MM.1S (cell line): Measurements from ENCODE around the gene PMEPA1.

ENCODE experiments used
- DNase-seq: peaks from one replicate; pipeline ENCODE4 v3.0.0-alpha.2; 2015
- H2AFZ ChIP-seq: fragments of 300-600 bp; sonication (generic); 2 replicates; pipeline ENCODE4 v1.6.0; 2016; ENCODE audit warnings: antibody characterized with exemption, low read length
- H3F3A ChIP-seq: fragments of 300-600 bp; sonication (generic); 2 replicates; pipeline ENCODE4 v1.6.1; 2016; ENCODE audit warnings: mild to moderate bottlenecking, antibody characterized with exemption, low read length, moderate library complexity, mixed read lengths; ENCODE audit not compliant: insufficient read depth
- H3K27ac ChIP-seq: fragments of 300-600 bp; sonication (generic); 2 replicates; pipeline ENCODE4 v1.5.1; 2016; ENCODE audit warnings: mild to moderate bottlenecking, low read length
- H3K27me3 ChIP-seq: fragments of 300-600 bp; sonication (generic); replicated peaks from 2 replicates; pipeline ENCODE4 v1.6.0; 2016; ENCODE audit warnings: low read length; ENCODE audit not compliant: insufficient read depth
- H3K36me3 ChIP-seq: fragments of 300-600 bp; sonication (generic); replicated peaks from 2 replicates; pipeline ENCODE4 v1.6.1; 2016; ENCODE audit warnings: mild to moderate bottlenecking, low read length, mixed read lengths; ENCODE audit not compliant: insufficient read depth
- H3K4me1 ChIP-seq: fragments of 300-600 bp; sonication (generic); 2 replicates; pipeline ENCODE4 v1.6.1; 2016; ENCODE audit warnings: low read length, mixed read lengths
- H3K4me2 ChIP-seq: fragments of 300-600 bp; sonication (generic); 2 replicates; pipeline ENCODE4 v1.6.0; 2016; ENCODE audit warnings: low read depth, low read length
- H3K4me3 ChIP-seq: fragments of 300-600 bp; sonication (generic); 2 replicates; pipeline ENCODE4 v1.5.1; 2016; ENCODE audit warnings: low read length, mixed read lengths
- H3K79me2 ChIP-seq: fragments of 300-600 bp; sonication (generic); 2 replicates; pipeline ENCODE4 v1.6.1; 2016; ENCODE audit warnings: mixed run types, low read length, mixed read lengths
- H3K9ac ChIP-seq: fragments of 300-600 bp; sonication (generic); 2 replicates; pipeline ENCODE4 v1.6.1; 2016; ENCODE audit warnings: low read length, mixed read lengths
- H3K9me2 ChIP-seq: fragments of 300-600 bp; sonication (generic); replicated peaks from 2 replicates; pipeline ENCODE4 v1.6.1; 2016; ENCODE audit warnings: mild to moderate bottlenecking, low read length, mixed read lengths; ENCODE audit not compliant: insufficient read depth
- H3K9me3 ChIP-seq: fragments of 300-600 bp; sonication (generic); replicated peaks from 2 replicates; pipeline ENCODE4 v1.6.1; 2016; ENCODE audit warnings: mild to moderate bottlenecking, low read length, mixed read lengths; ENCODE audit not compliant: insufficient read depth
- H4K20me1 ChIP-seq: fragments of 300-600 bp; sonication (generic); 2 replicates; pipeline ENCODE4 v1.6.1; 2016; ENCODE audit warnings: mild to moderate bottlenecking, low read length, moderate library complexity, mixed read lengths; ENCODE audit not compliant: insufficient read depth
- CTCF ChIP-seq: fragments of 300-600 bp; sonication (generic); IDR thresholded peaks from 2 replicates; pipeline ENCODE4 v1.5.1; 2016; ENCODE audit warnings: antibody characterized with exemption, low read length, mixed read lengths
- EZH2 ChIP-seq: fragments of 300-600 bp; sonication (generic); optimal IDR thresholded peaks from 2 replicates; pipeline ENCODE3; 2017; ENCODE audit warnings: low read depth, mild to moderate bottlenecking, antibody characterized with exemption, low read length, mixed read lengths
- EZH2phosphoT487 ChIP-seq: fragments of 300-600 bp; sonication (generic); IDR thresholded peaks from 2 replicates; pipeline ENCODE4 v1.6.1; 2018; ENCODE audit warnings: antibody characterized with exemption, low read length

Gene PMEPA1

GRCh38 chr20:57683287-57683686 is 26.5 kb downstream of the PMEPA1 start:
- Histone ChIP-seq H3K9me3 (no peaks in the 10 kb centered on the region), H3K9ac (peak overlapping the region; percentile 83), H4K20me1 (no peaks in the 10 kb centered on the region), H3K36me3 (no peaks in the 10 kb centered on the region), H3K27ac (peak overlapping the region; percentile 98), H3K9me2 (no peaks in the 10 kb centered on the region), H3F3A (peaks cover 58% of the 10 kb centered on the region), H3K79me2 (no peaks in the 10 kb centered on the region), H3K4me1 (peaks cover 52% of the 10 kb centered on the region), H3K4me3 (peak overlapping the region; percentile 57), H3K4me2 (peak overlapping the region; percentile 93), H2AFZ (peak overlapping the region; percentile 49), H3K27me3 (no peaks in the 10 kb centered on the region)
- TF ChIP-seq EZH2phosphoT487 (no peak), EZH2 (no peak), CTCF (no peak)
- DNase-seq = no peak

- peak overlapping the region; percentile 93 for H3K4me2 ChIP-seq
- H3K27me3 ChIP-seq = no peaks in the 10 kb centered on the region
- no peaks in the 10 kb centered on the region for H3K79me2 ChIP-seq
- H2AFZ ChIP-seq = peak overlapping the region; percentile 49
- no peak for TF ChIP-seq EZH2phosphoT487
- no peak for TF ChIP-seq EZH2
- TF ChIP-seq CTCF = no peak
- H3K36me3 ChIP-seq = no peaks in the 10 kb centered on the region
- H4K20me1 ChIP-seq = no peaks in the 10 kb centered on the region
- peaks cover 60% of the 10 kb centered on the region for H3K4me1 ChIP-seq
- H3K4me3 ChIP-seq = peak overlapping the region; percentile 57
- peaks cover 62% of the 10 kb centered on the region for H3F3A ChIP-seq
- H3K9me3 ChIP-seq = no peaks in the 10 kb centered on the region
- peak; percentile 79 for DNase-seq
- H3K27ac ChIP-seq = peak overlapping the region; percentile 98
- H3K9me2 ChIP-seq = no peaks in the 10 kb centered on the region
- peak overlapping the region; percentile 83 for H3K9ac ChIP-seq
Measured at GRCh38 chr20:57682184-57683101, 27.4 kb downstream of the PMEPA1 start.

- peak overlapping the region; percentile 83 for H3K9ac ChIP-seq
- no peaks in the 10 kb centered on the region; the same call in 1 of the 2 replicates for H3K79me2 ChIP-seq
- no peaks in the 10 kb centered on the region for H4K20me1 ChIP-seq
- no peaks in the 10 kb centered on the region for H3K27me3 ChIP-seq
- H3K9me3 ChIP-seq = no peaks in the 10 kb centered on the region
- H3F3A ChIP-seq = peaks cover 62% of the 10 kb centered on the region
- H3K4me1 ChIP-seq = peaks cover 66% of the 10 kb centered on the region
- peak; percentile 74 for DNase-seq
- TF ChIP-seq CTCF (peak; percentile 56), EZH2 (no peak), EZH2phosphoT487 (no peak)
- peak overlapping the region; percentile 29 for H2AFZ ChIP-seq
- H3K36me3 ChIP-seq = no peaks in the 10 kb centered on the region
- peak overlapping the region; percentile 93 for H3K4me2 ChIP-seq
- peak overlapping the region; percentile 98 for H3K27ac ChIP-seq
- H3K9me2 ChIP-seq = no peaks in the 10 kb centered on the region
- peak overlapping the region; percentile 57 for H3K4me3 ChIP-seq
Measured at GRCh38 chr20:57680934-57681914, 28.6 kb downstream of the PMEPA1 start.
